CD4-positive, alpha-beta T cell treated with Interleukin-6 at 100 ng/mL for 8 hours (primary cell): Measurements from ENCODE around the gene ARMC9.

Experiments
- DNase-seq: peaks from one replicate; pipeline ENCODE4 v3.0.0-alpha.2; 2020; ENCODE audit warnings: mixed read lengths, low spot score

Gene ARMC9

GRCh38 chr2:231421051-231421580 lies 222.7 kb downstream of the ARMC9 start:
- no peak for DNase-seq

GRCh38 chr2:231422056-231422455 lies 223.6 kb downstream of the ARMC9 start:
- DNase-seq = no peak

DNA sequence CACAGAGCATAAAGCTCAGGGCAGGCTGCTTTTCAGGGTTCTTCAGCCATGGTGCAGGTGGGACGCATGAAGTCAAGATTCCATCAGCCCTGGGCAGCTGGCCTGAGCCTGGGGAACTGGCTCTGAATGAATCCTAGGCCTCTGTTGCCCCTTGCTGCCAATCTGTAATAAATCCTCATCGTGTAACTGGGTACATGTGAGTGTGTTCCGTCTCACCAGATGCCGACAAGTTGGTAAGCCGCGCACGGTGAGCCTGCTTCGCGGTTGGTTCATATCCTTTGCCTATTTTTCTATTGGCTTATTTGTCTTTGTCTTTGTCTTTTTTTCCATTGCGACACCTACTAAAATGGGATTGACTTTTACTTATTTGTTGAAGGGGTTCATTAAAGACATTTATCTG lies 224.7 kb downstream of the ARMC9 start:
- no peak for DNase-seq
